ENCODE data around the gene SMAD5.

SMAD5 gene

GRCh38 chr5:136228136-136228757 is 95.6 kb downstream of the SMAD5 start:
- Histone ChIP-seq H3K9me3 (ENCODE audit: low read length) (no peaks in the 10 kb centered on the region), H4K20me1 (ENCODE audit: insufficient read depth, low read length) (no peaks in the 10 kb centered on the region), H2AFZ (ENCODE audit: low read length) (no peak overlapping the region), H3F3A (ENCODE audit: insufficient read depth, low read length) (no peaks in the 10 kb centered on the region), H3K36me3 (ENCODE audit: insufficient read depth, low read length) (no peaks in the 10 kb centered on the region), H3K4me3 (ENCODE audit: low read depth, low read length, poor library complexity, severe bottlenecking) (no peak overlapping the region), H3K4me2 (ENCODE audit: low read length) (no peak overlapping the region), H3K79me2 (ENCODE audit: insufficient read depth, low read length) (no peaks in the 10 kb centered on the region), H3K4me1 (ENCODE audit: insufficient read depth, low read length, severe bottlenecking) (no peaks in the 10 kb centered on the region), H3K27ac (ENCODE audit: low read depth, low read length, poor library complexity, severe bottlenecking) (no peak overlapping the region), H3K27me3 (ENCODE audit: insufficient read depth, low read length) (no peaks in the 10 kb centered on the region), H3K9ac (ENCODE audit: low read length) (no peak overlapping the region), H3K9me2 (ENCODE audit: low read depth, low read length) (no peaks in the 10 kb centered on the region)
- TF ChIP-seq EZH2 (IDR thresholded peaks at IDR 0.05; ENCODE audit: borderline replicate concordance, low read length) (no peak), CTCF (IDR thresholded peaks at IDR 0.05; ENCODE audit: low read length) (no peak)

DNA sequence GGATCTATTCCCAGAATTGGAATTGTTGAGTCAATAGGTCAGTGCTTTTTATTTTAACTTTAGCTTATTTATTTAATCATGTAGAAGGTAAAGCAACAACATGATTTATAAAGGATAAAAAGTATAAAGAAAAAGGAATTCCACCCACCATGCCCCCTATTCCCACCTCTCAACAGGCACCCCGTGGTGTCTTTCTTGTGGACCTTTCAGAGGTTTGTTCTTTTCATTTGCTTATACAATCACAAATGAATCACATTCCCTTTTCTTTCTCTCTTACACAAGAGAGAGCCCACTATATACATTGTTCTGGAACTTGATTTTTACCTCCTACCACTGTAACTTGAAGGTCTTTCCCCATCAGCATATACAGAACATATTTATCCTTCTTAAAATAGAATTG is 97.5 kb downstream of the SMAD5 start:
- Histone ChIP-seq H3K9ac (ENCODE audit: low read length) (no peak overlapping the region), H3K9me3 (ENCODE audit: low read length) (no peaks in the 10 kb centered on the region), H3K4me2 (ENCODE audit: low read length) (no peak overlapping the region), H3K4me3 (ENCODE audit: low read depth, low read length, poor library complexity, severe bottlenecking) (no peak overlapping the region), H3K9me2 (ENCODE audit: low read depth, low read length) (no peaks in the 10 kb centered on the region), H2AFZ (ENCODE audit: low read length) (no peak overlapping the region), H3K36me3 (ENCODE audit: insufficient read depth, low read length) (no peaks in the 10 kb centered on the region), H3K79me2 (ENCODE audit: insufficient read depth, low read length) (no peaks in the 10 kb centered on the region), H3K4me1 (ENCODE audit: insufficient read depth, low read length, severe bottlenecking) (no peaks in the 10 kb centered on the region), H3K27me3 (ENCODE audit: insufficient read depth, low read length) (no peaks in the 10 kb centered on the region), H3K27ac (ENCODE audit: low read depth, low read length, poor library complexity, severe bottlenecking) (no peak overlapping the region), H4K20me1 (ENCODE audit: insufficient read depth, low read length) (no peaks in the 10 kb centered on the region), H3F3A (ENCODE audit: insufficient read depth, low read length) (no peaks in the 10 kb centered on the region)
- TF ChIP-seq EZH2 (IDR thresholded peaks at IDR 0.05; ENCODE audit: borderline replicate concordance, low read length) (no peak), CTCF (IDR thresholded peaks at IDR 0.05; ENCODE audit: low read length) (no peak)

DNA sequence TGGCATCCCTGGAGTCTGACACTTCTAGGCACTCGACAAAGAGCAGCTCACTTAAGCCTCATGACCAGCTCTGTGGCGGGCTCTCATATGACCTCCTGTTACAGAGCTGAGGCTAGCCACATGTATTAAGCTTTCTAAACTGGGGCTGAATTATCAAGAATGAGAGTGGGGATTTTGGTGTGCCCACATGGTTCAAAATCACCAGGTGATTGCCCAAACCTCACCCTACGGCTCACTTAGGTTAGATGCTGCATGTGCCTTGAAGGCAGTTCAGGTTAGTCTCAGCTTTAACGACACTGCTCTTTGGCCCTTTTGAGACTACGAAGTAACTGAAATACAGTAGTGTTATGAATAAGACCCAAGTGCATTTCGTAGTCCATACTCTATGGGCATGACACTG is 99.7 kb downstream of the SMAD5 start:
- H3K9ac ChIP-seq (ENCODE audit: low read length), result no peak overlapping the region
- no peak overlapping the region for H3K4me2 ChIP-seq (ENCODE audit: low read length)
- H4K20me1 ChIP-seq (ENCODE audit: insufficient read depth, low read length), result no peaks in the 10 kb centered on the region
- no peaks in the 10 kb centered on the region for H3K36me3 ChIP-seq (ENCODE audit: insufficient read depth, low read length)
- TF ChIP-seq EZH2 (IDR thresholded peaks at IDR 0.05; ENCODE audit: borderline replicate concordance, low read length) (no peak), CTCF (IDR thresholded peaks at IDR 0.05; ENCODE audit: low read length) (no peak)
- H3K4me3 ChIP-seq (ENCODE audit: low read depth, low read length, poor library complexity, severe bottlenecking), result no peak overlapping the region
- no peaks in the 10 kb centered on the region for H3K4me1 ChIP-seq (ENCODE audit: insufficient read depth, low read length, severe bottlenecking)
- no peaks in the 10 kb centered on the region for H3K9me2 ChIP-seq (ENCODE audit: low read depth, low read length)
- no peak overlapping the region for H2AFZ ChIP-seq (ENCODE audit: low read length)
- no peaks in the 10 kb centered on the region for H3F3A ChIP-seq (ENCODE audit: insufficient read depth, low read length)
- no peaks in the 10 kb centered on the region for H3K79me2 ChIP-seq (ENCODE audit: insufficient read depth, low read length)
- no peaks in the 10 kb centered on the region for H3K9me3 ChIP-seq (ENCODE audit: low read length)
- H3K27me3 ChIP-seq (ENCODE audit: insufficient read depth, low read length), result no peaks in the 10 kb centered on the region
- H3K27ac ChIP-seq (ENCODE audit: low read depth, low read length, poor library complexity, severe bottlenecking), result no peak overlapping the region
